Measurements from ENCODE around the gene ARHGAP18.

Gene ARHGAP18

DNA sequence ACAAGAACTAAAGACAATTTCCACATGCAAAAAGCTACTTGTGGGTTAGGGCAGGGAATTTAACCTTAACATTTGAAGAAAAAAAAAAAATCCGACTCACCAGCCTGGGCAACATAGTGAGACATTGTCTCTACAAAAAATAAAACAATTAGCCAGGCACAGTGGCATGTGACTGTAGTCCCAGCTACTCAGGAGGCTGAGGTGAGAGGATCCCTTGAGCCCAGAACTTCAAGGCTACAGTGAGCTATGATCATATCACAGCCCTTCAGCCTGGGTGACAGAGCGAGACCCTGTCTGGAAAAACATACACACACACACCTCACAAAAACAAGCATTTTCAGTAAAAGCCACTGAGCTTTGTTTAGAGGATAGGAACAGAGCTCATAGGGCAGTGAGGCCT lies 56.2 kb downstream of the ARHGAP18 start:
- no peak overlapping the region for H3K4me3 ChIP-seq (ENCODE audit: low read depth, low read length)
- TF ChIP-seq, protein P1, sequence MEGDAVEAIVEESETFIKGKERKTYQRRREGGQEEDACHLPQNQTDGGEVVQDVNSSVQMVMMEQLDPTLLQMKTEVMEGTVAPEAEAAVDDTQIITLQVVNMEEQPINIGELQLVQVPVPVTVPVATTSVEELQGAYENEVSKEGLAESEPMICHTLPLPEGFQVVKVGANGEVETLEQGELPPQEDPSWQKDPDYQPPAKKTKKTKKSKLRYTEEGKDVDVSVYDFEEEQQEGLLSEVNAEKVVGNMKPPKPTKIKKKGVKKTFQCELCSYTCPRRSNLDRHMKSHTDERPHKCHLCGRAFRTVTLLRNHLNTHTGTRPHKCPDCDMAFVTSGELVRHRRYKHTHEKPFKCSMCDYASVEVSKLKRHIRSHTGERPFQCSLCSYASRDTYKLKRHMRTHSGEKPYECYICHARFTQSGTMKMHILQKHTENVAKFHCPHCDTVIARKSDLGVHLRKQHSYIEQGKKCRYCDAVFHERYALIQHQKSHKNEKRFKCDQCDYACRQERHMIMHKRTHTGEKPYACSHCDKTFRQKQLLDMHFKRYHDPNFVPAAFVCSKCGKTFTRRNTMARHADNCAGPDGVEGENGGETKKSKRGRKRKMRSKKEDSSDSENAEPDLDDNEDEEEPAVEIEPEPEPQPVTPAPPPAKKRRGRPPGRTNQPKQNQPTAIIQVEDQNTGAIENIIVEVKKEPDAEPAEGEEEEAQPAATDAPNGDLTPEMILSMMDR (IDR thresholded peaks at IDR 0.05; ENCODE audit: borderline replicate concordance, insufficient read depth, low read depth, low read length) = no peak

DNA sequence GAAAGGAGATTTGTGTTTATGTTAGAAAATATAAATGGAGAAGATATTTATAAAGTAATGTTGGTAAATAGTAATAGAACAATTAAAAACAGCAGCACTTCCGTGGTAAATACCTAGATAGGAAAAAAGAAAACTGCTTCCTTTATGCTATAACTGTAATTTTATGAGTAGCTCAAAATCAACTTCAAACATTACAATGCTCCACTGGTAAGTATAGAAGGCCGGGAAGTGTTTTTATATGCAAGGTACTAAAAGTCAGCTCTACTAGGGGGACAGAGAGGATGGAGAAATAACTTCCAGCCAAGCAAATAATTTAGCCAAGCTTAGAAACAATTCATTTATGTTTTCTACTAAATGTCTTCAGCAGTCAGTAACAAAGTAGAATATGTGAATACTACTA lies 56.7 kb downstream of the ARHGAP18 start:
- TF ChIP-seq, protein P1 (IDR thresholded peaks at IDR 0.05; ENCODE audit: borderline replicate concordance, insufficient read depth, low read depth, low read length) = no peak
- no peak overlapping the region for H3K4me3 ChIP-seq (ENCODE audit: low read depth, low read length)

DNA sequence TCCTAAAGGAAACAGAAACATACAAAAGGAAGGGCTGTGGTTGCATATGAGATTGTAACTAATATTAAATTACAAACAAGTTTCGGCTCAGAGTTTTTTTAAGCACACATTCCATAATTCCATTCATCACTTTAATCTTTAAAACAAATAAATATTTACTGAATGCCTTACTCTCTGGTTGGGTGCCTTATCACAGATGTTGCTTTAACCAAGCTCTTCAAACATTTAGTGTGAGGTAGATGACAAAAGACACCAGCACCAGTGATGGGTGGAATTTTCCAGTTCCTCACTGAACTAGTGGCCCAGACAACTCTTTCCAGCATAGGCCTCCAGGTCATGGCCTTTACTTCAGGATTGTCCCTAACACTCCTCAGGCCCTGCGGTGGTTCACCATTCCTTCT lies 58.7 kb downstream of the ARHGAP18 start:
- TF ChIP-seq, protein P1 (IDR thresholded peaks at IDR 0.05; ENCODE audit: borderline replicate concordance, insufficient read depth, low read depth, low read length) = no peak

DNA sequence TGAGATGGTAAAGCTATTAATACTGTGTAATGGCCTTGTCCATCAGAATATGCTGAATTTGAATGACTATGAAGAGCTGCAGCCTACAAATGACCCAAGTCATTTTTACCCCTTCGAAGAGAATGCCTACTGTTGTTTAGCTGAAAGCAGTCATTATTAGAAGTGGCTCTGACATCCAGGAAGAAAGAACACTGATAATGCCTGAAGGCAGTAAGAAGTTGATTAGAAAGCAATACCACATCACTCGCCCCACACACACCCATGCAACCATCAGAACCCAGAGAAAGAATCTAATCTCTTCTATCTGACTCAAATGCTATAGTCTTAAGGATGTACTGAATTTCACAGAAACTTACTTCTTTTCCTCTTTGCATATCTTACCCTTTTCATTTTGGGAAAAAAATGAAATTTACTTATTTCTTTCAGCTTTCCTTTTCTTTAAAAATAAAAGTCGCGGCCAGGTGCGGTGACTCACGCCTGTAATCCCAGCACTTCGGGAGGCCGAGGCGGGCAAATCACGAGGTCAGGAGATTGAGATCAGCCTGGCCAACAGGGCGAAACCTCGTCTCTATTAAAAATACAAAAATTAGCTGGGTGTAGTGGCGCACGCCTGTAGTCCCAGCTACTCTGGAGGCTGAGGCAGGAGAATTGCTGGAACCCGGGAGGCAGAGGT lies 61.0 kb downstream of the ARHGAP18 start:
- no peak overlapping the region for H3K4me3 ChIP-seq (ENCODE audit: low read depth, low read length)
- TF ChIP-seq, protein P1 (IDR thresholded peaks at IDR 0.05; ENCODE audit: borderline replicate concordance, insufficient read depth, low read depth, low read length) = no peak

More for the DNA sequence above, 58.7 kb downstream of the ARHGAP18 start:
- no peak overlapping the region for H3K4me3 ChIP-seq (ENCODE audit: low read depth, low read length)

DNA sequence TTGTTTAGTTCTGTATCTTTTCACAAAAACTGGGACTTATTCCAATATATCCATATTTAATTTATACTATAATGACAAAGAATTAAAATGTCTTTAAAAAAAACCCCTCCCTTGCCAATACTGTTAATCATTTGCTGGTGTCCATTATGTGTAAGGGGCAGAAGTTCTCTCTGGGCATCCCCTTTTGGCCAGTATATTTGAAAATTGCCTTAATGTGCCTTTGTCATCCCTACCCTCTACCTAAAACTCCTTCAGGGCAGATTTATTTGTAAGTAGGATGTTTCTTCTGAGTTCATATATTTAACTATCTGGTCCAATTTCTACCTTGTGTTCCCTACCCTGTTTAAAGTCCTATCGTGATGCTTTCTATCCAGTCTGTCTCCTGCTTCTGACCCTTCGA lies 62.9 kb downstream of the ARHGAP18 start:
- no peak overlapping the region for H3K4me3 ChIP-seq (ENCODE audit: low read depth, low read length)
- TF ChIP-seq, protein P1 (IDR thresholded peaks at IDR 0.05; ENCODE audit: borderline replicate concordance, insufficient read depth, low read depth, low read length) = no peak

DNA sequence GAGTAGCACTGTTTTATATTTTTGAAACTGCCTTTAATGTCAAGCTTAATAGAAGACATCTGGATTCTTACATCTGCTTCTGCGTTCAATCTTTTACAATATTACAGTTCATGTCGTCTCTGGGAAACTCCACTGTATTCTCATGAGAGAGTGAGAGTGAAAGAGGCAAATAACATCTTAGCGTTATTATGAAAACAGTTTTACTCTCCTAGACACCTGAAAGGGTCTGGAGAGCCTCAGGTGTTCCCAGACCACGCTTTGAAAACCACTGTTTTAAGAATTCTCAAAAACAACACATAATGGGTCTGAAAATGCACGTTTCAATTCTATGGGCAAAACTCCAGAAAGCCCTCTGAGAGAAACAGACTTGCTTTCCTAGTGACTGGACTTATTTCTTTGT lies 63.3 kb downstream of the ARHGAP18 start:
- TF ChIP-seq, protein P1 (IDR thresholded peaks at IDR 0.05; ENCODE audit: borderline replicate concordance, insufficient read depth, low read depth, low read length) = no peak
- H3K4me3 ChIP-seq (ENCODE audit: low read depth, low read length) = no peak overlapping the region

DNA sequence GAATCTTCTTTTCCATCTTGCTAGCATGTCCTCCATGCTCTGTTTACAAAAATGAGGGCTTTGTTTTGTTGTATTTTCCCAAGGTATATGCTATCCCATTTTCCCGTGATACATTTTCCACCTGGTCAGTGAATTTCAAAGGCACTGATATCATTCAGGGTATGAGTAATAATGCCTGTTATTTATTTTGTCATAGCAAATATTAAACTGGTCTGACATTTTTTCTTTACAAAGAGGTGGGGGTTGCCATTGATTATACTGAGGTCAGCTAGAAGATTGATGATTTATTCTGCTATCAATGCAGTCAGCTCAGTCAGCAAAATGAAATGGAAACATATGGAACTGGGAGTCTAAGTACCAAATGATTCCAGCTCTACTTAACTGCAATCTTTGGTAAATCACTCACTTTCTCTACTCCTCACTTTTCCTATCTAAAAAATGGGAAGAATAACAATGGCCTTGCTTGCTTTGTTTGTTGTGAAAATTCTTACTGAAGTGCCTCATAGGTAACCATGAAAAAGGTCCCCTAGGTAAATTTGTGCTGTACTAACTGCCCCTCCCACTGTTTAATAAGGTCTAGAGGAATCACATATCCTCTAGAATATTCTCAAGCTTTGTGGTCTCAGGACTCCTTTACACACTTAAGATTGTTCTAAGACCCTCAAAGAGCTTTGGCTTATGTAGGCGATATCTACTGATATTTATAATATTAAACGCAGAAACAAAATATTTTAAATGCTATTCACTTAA lies 64.0 kb downstream of the ARHGAP18 start:
- TF ChIP-seq, protein P1 (IDR thresholded peaks at IDR 0.05; ENCODE audit: borderline replicate concordance, insufficient read depth, low read depth, low read length) = no peak
- H3K4me3 ChIP-seq (ENCODE audit: low read depth, low read length) = no peak overlapping the region
